ENCODE results near the gene SNRNP40.

DNA sequence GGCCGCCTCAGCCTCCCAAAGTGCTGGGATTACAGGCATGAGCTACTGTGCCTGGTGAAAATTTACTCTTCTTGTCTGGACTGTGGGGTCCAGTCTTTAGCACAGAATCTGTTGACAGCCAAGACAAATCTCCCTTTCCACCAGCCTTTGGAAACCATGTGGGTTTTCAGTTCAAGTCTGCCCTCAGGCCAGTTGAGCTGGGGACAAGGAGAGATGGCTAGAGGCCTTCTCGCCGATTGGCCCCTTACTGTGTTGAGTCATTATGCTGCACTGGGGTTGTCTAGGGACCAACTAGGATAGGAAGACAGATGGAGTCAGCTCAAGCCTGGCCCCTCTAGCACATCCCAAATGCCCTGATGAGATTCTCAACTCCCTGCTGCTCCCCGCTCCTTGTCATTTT is 48.3 kb downstream of the SNRNP40 start:
- TF ChIP-seq PCBP2 (optimal IDR thresholded peaks at IDR 0.05; ENCODE audit: low read depth, low read length, poor library complexity, severe bottlenecking) (no peak), CCDC6 (CRISPR knock-in tag; IDR thresholded peaks at IDR 0.05) (no peak), SALL2 (CRISPR knock-in tag; IDR thresholded peaks at IDR 0.05) (no peak), PAX8 (CRISPR knock-in tag; IDR thresholded peaks at IDR 0.05; ENCODE audit: borderline replicate concordance) (no peak), TAF1 (CRISPR knock-in tag; IDR thresholded peaks at IDR 0.05) (no peak), RAD51 (IDR thresholded peaks at IDR 0.05; ENCODE audit: borderline replicate concordance) (no peak)

All from HepG2 (cell line).